Progenitor cell of endocrine pancreas (in vitro differentiated cells): ENCODE results near the gene PPM1H. TPM values are rescaled to one million over a fixed set of nuclear protein-coding genes. Genes with fewer than 3 reads are reported as not detected.

ENCODE experiments used
- DNase-seq: peaks from one replicate; pipeline ENCODE4 v3.0.0; 2021; ENCODE audit warnings: low spot score; ENCODE audit not compliant: unreplicated experiment
- H3K27ac Mint-ChIP-seq: 2 replicates; pipeline ENCODE4 v1.8.0; 2021; ENCODE audit warnings: mild to moderate bottlenecking, moderate library complexity, mixed read lengths
- H3K27me3 Mint-ChIP-seq: 2 replicates; pipeline ENCODE4 v1.8.0; 2021; ENCODE audit warnings: mixed read lengths
- H3K36me3 Mint-ChIP-seq: 2 replicates; pipeline ENCODE4 v1.8.0; 2022; ENCODE audit warnings: mixed read lengths; ENCODE audit not compliant: insufficient read depth
- H3K4me1 Mint-ChIP-seq: 2 replicates; pipeline ENCODE4 v1.8.0; 2021; ENCODE audit warnings: low read depth, mixed read lengths
- H3K4me3 Mint-ChIP-seq: 2 replicates; pipeline ENCODE4 v1.8.0; 2021; ENCODE audit warnings: low read depth, mild to moderate bottlenecking, moderate library complexity, mixed read lengths
- H3K9me3 Mint-ChIP-seq: 2 replicates; pipeline ENCODE4 v1.8.0; 2021; ENCODE audit warnings: low read depth, mixed read lengths
- total RNA-seq: library from RNA; stranded (reverse); gene quantifications from 2 replicates; pipeline ENCODE4 v1.2.1, GENCODE V29; 2021
- TF ChIP-seq, protein P1 (sequence below): fragments of 200-600 bp; sonication (generic); IDR thresholded peaks from one replicate; pipeline ENCODE4 v1.5.0; 2021; ENCODE audit warnings: antibody characterized with exemption, mild to moderate bottlenecking; ENCODE audit not compliant: unreplicated experiment

Gene PPM1H
- total RNA-seq, 1 donor from 2014 or later = 25.4 TPM

DNA sequence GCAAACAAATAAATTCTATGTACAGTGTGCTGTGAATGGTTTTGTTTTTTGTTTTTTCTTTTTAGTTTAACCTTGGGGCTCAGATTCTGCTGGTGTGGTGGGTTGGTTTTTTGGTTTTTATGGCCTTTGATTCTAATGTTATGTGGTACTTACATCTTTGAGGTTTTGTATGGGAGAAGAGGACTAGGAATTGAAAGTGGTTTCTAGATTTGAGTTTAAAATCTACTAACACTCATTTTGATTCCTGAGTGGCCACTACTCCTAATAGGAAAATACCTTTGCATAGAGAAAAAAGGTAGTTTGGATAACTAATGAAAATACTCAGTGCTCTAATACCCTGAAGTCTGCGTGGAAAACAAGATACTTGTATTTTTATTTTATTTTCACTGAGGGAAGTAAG is 330.6 kb downstream of the PPM1H start:
- Mint-ChIP-seq H3K27me3 (no peaks in the 10 kb centered on the region), H3K4me1 (peaks cover 27% of the 10 kb centered on the region), H3K27ac (peak overlapping the region; percentile 93), H3K9me3 (no peaks in the 10 kb centered on the region), H3K36me3 (no peaks in the 10 kb centered on the region), H3K4me3 (peak overlapping the region; percentile 89)
- DNase-seq = no peak
- TF ChIP-seq, protein P1, sequence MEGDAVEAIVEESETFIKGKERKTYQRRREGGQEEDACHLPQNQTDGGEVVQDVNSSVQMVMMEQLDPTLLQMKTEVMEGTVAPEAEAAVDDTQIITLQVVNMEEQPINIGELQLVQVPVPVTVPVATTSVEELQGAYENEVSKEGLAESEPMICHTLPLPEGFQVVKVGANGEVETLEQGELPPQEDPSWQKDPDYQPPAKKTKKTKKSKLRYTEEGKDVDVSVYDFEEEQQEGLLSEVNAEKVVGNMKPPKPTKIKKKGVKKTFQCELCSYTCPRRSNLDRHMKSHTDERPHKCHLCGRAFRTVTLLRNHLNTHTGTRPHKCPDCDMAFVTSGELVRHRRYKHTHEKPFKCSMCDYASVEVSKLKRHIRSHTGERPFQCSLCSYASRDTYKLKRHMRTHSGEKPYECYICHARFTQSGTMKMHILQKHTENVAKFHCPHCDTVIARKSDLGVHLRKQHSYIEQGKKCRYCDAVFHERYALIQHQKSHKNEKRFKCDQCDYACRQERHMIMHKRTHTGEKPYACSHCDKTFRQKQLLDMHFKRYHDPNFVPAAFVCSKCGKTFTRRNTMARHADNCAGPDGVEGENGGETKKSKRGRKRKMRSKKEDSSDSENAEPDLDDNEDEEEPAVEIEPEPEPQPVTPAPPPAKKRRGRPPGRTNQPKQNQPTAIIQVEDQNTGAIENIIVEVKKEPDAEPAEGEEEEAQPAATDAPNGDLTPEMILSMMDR = no peak

DNA sequence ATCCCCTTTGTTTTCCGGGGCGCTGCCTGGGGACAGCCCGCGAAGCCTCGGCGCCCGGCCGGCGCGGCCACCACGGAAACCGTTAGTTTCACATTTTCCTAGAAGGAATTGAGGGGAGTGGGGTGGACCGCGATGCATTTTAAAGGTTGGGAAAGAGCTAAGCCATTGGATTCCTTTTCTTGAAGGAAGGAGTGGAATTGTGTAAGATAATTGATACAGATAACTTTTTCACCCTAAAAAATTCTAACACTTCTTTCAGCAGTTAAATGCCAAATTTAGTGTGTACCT is 331.2 kb downstream of the PPM1H start:
- no peaks in the 10 kb centered on the region for H3K36me3 Mint-ChIP-seq
- no peaks in the 10 kb centered on the region for H3K9me3 Mint-ChIP-seq
- peak overlapping the region; percentile 93 for H3K27ac Mint-ChIP-seq
- DNase-seq = no peak
- TF ChIP-seq, protein P1 = no peak
- peaks cover 27% of the 10 kb centered on the region for H3K4me1 Mint-ChIP-seq
- no peaks in the 10 kb centered on the region for H3K27me3 Mint-ChIP-seq
- peak overlapping the region; percentile 89 for H3K4me3 Mint-ChIP-seq

DNA sequence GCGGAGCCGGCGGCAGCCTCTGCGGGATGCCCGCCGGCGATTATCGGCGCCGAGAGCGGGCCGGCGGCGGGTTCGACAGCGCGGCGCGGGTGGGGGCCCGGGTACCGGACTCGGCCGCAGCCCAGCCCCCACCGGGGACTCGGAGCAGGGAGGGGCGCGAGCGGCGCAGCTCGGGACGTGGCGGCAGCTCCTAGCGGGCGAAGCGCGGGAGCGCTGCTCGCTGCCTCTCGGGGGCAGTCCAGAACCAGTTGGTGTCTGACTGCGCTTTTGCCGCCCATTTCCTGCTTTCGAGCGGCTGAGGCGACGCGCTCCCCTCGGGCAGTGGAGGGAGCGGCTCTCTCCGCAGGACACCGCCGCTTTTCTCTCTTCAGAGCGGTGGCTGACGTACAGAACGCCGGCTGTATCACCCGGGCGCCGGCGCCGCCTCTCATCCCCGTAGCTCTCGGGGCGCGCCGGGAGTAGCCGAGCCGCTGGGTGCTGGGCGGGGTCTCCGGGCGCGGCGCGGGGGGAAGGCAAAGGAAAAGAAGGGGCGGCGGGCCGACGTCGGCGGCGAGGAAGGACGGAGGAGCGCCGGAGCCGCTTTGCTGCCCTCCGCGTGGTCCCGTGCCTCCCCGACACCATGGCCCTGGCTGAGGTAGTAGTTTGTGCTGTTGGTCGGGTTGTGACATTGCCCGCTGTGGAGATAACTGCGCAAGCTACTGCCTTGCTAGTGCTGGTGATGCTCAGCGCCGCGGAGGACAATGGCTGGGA is 331.7 kb downstream of the PPM1H start:
- Mint-ChIP-seq H3K36me3 (no peaks in the 10 kb centered on the region), H3K4me1 (peaks cover 27% of the 10 kb centered on the region)

DNA sequence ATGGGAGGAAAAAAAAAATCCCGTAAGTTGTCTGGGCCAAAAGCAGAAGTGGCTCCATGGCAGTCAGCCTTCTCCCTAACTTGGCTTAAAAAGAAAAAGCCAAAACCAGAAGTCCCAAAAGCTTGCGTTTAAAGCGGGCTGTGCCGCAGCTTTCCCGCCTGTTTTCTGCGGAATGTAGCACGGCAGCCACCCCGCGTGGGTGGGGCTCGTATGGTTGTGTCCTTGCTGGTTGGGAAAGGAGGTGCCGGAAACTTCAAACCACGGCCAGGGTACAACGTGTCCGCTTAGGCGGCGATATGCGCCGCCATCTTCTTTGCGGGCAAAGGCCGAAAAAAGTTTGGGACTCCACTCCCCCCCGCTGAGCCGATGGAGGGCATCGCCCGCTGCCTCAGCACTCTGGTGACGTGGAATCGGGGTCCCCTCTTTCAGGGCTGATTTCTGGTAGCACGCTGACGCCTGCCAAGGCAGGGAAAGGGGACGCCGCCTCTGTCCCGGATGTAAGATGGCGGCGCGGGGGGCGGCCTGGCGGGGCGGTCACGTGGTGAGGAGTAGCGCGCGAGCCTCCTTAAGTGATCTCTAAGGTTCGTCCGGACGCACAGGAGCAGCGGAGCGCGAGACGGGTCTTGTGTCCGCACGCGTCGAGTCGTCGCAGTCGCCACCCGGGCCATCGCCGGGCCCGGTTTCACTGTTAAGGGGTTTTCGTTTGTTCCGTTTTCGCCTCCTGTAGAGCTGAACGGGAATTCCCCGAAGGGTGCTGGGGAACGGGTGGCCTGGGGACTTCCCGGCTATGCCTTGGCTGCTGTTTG is 332.5 kb downstream of the PPM1H start:
- Mint-ChIP-seq H3K4me1 (peaks cover 27% of the 10 kb centered on the region), H3K36me3 (no peaks in the 10 kb centered on the region), H3K27ac (peak overlapping the region; percentile 100), H3K9me3 (no peaks in the 10 kb centered on the region), H3K4me3 (peak overlapping the region; percentile 89), H3K27me3 (no peaks in the 10 kb centered on the region)
- TF ChIP-seq, protein P1 = no peak
- DNase-seq = peak; percentile 72

More for the DNA sequence above, 331.7 kb downstream of the PPM1H start:
- TF ChIP-seq, protein P1 = peak; percentile 58
- peak overlapping the region; percentile 100 for H3K27ac Mint-ChIP-seq
- no peaks in the 10 kb centered on the region for H3K9me3 Mint-ChIP-seq
- peak overlapping the region; percentile 89 for H3K4me3 Mint-ChIP-seq
- H3K27me3 Mint-ChIP-seq = no peaks in the 10 kb centered on the region
- peak; percentile 73 for DNase-seq

DNA sequence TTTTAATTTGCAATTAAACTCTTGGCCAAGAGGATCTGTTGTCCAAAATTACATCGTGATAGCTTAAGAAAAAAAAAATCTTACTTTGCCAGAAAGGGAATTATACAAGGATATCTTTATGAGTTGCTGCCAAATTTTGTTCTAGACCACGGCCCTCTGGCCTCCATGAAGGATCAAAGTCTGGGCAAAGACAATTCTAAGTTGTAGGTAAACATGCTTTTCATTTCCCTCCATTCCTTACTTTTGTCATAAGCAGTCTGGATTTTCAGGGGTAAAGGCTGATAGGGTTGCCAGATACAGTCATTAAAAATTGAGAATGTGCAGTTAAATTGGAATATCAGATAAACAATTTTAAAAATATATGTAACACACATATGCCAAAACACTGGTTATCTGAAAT is 333.2 kb downstream of the PPM1H start:
- H3K27ac Mint-ChIP-seq = peak overlapping the region; percentile 100
- H3K9me3 Mint-ChIP-seq = no peaks in the 10 kb centered on the region
- TF ChIP-seq, protein P1 = no peak
- DNase-seq = no peak
- H3K27me3 Mint-ChIP-seq = no peaks in the 10 kb centered on the region
- H3K36me3 Mint-ChIP-seq = no peaks in the 10 kb centered on the region
- H3K4me3 Mint-ChIP-seq = peak overlapping the region; percentile 89
- peaks cover 27% of the 10 kb centered on the region for H3K4me1 Mint-ChIP-seq
